AG09319 (cell line): ENCODE results near the gene GLDN.

Source experiments
- DNase-seq: peaks from one replicate; pipeline ENCODE4 v3.0.0-alpha.2; 2010; ENCODE audit warnings: low read depth; ENCODE audit errors: extremely low read depth
- CTCF ChIP-seq: IDR thresholded peaks from 2 replicates; pipeline ENCODE4 v1.5.1; 2011; ENCODE audit warnings: low read depth, mild to moderate bottlenecking, inconsistent platforms, low read length, moderate library complexity

The GLDN gene

GRCh38 chr15:51349156-51349844 is 7.8 kb downstream of the GLDN start:
- no peak for DNase-seq
- no peak; the same call in 1 of the 2 replicates for TF ChIP-seq CTCF

GRCh38 chr15:51350723-51351122 is 9.3 kb downstream of the GLDN start:
- no peak for TF ChIP-seq CTCF
- no peak for DNase-seq

GRCh38 chr15:51353976-51354375 is 12.5 kb downstream of the GLDN start:
- no peak for TF ChIP-seq CTCF
- no peak for DNase-seq

- TF ChIP-seq CTCF = no peak
- no peak for DNase-seq
Measured at GRCh38 chr15:51355096-51355495, 13.6 kb downstream of the GLDN start.

GRCh38 chr15:51356147-51356546 is 14.7 kb downstream of the GLDN start:
- TF ChIP-seq CTCF = no peak
- no peak for DNase-seq

- no peak for TF ChIP-seq CTCF
- DNase-seq = no peak
Measured at GRCh38 chr15:51356983-51357382, 15.5 kb downstream of the GLDN start.

- DNase-seq = no peak
- TF ChIP-seq CTCF = no peak
Measured at GRCh38 chr15:51359981-51360380, 18.5 kb downstream of the GLDN start.
